HCT116 (cell line): Measurements from ENCODE around the gene SLC4A4. TPM values are rescaled to one million over a fixed set of nuclear protein-coding genes. Genes with fewer than 3 reads are reported as not detected.

Source experiments
- ATAC-seq: fragments of 200-7000 bp; cut with Tn5 transposase; 2 replicates; pipeline ENCODE4 v1.9.1; 2020; ENCODE audit warnings: mild to moderate bottlenecking, moderate library complexity
- BruUV-seq: library from RNA; stranded (reverse); fragments of 400-500 nt; replicated peaks from 2 replicates; lab custom pipeline; 2021; lab: Mats Ljungman, UMichigan
- CTCF ChIA-PET: fragments of 300-600 bp; sonication (Branson Sonifier 250); formaldehyde crosslinking; loops from one replicate; lab custom pipeline; 2021; ENCODE audit warnings: antibody characterized with exemption; lab: Charles Lee
- POLR2A ChIA-PET: fragments of 300-600, 350-600 bp; sonication (Branson Sonifier 250); formaldehyde crosslinking; loops from one replicate; lab custom pipeline; 2021; ENCODE audit warnings: antibody characterized with exemption; lab: Charles Lee
- RAD21 ChIA-PET, 2 experiments: fragments of 300-600 bp; sonication (Branson Sonifier 250); formaldehyde crosslinking; loops; one replicate each; lab custom pipeline; 2023; ENCODE audit warnings: low total read pairs in 2 of 2; ENCODE audit not compliant: uncharacterized antibody in 2 of 2, unreplicated experiment in 2 of 2, low non-redundant PET in 1 of 2; lab: Charles Lee
- DNase-seq: peaks from one replicate; pipeline ENCODE4 v3.0.0-alpha.2; 2010; ENCODE audit warnings: low read depth, low spot score
- H2AFZ ChIP-seq: fragments of 200-600 bp; shearing (Covaris generic), sonication (generic); 2 replicates; pipeline ENCODE4 v1.6.1; 2017; ENCODE audit warnings: low read depth, mixed run types, mixed read lengths, antibody characterized with exemption, low read length; ENCODE audit not compliant: poor library complexity, severe bottlenecking
- H3K27ac ChIP-seq: 2 replicates; pipeline ENCODE4 v1.5.1; 2012; ENCODE audit warnings: low read depth, low read length
- H3K27me3 ChIP-seq: fragments of 200-600 bp; sonication (generic); 2 replicates; pipeline ENCODE4 v1.6.1; 2016; ENCODE audit warnings: mixed run types, low read length, mixed read lengths; ENCODE audit not compliant: insufficient read depth
- H3K36me3 ChIP-seq, 2 experiments: fragments of 200-500 bp in 1 of 2; fragments of 200-600 bp in 1 of 2; sonication (Bioruptor generic) in 1 of 2; sonication (generic) in 1 of 2; 2 replicates each; pipeline versions ENCODE4 v1.5.1 to v1.6.1; 2014 to 2016; ENCODE audit warnings: low read length in 2 of 2, inconsistent platforms in 1 of 2, mixed read lengths in 1 of 2, mixed run types in 1 of 2; ENCODE audit not compliant: insufficient read depth in 2 of 2, control insufficient read depth in 1 of 2
- H3K4me1 ChIP-seq, 2 experiments: fragments of 200-600 bp in 1 of 2; sonication (generic) in 1 of 2; 2 replicates each; pipeline versions ENCODE4 v1.5.1 to v1.6.1; 2012 to 2017; ENCODE audit warnings: low read length in 2 of 2, inconsistent platforms in 1 of 2, mild to moderate bottlenecking in 1 of 2, mixed read lengths in 1 of 2, mixed run types in 1 of 2, moderate library complexity in 1 of 2; ENCODE audit not compliant: insufficient read depth in 2 of 2, control insufficient read depth in 1 of 2
- H3K4me2 ChIP-seq: fragments of 200-600 bp; sonication (generic); 2 replicates; pipeline ENCODE4 v1.6.1; 2017; ENCODE audit warnings: mixed run types, low read length, mixed read lengths
- H3K4me3 ChIP-seq, 2 experiments: fragments of 200-600 bp in 1 of 2; sonication (generic) in 1 of 2; replicated peaks in 1 of 2; 2 replicates each; pipeline ENCODE4 v1.5.1; 2011 to 2016; ENCODE audit warnings: low read length in 2 of 2, control low read depth in 1 of 2, low read depth in 1 of 2, mild to moderate bottlenecking in 1 of 2, mixed read lengths in 1 of 2, mixed run types in 1 of 2
- H3K79me2 ChIP-seq: fragments of 200-600 bp; sonication (generic); 2 replicates; pipeline ENCODE4 v1.6.1; 2017; ENCODE audit warnings: mild to moderate bottlenecking, mixed run types, low read length, moderate library complexity, mixed read lengths; ENCODE audit not compliant: insufficient read depth
- H3K9ac ChIP-seq: fragments of 200-600 bp; sonication (generic); 2 replicates; pipeline ENCODE4 v1.6.1; 2016; ENCODE audit warnings: low read length, mixed read lengths
- H3K9me2 ChIP-seq: fragments of 200-600 bp; sonication (generic), shearing (Covaris generic); 2 replicates; pipeline ENCODE4 v1.6.1; 2017; ENCODE audit warnings: mixed run types, mild to moderate bottlenecking, moderate library complexity; ENCODE audit not compliant: insufficient read depth
- H3K9me3 ChIP-seq, 2 experiments: fragments of 200-500 bp in 1 of 2; fragments of 200-600 bp in 1 of 2; sonication (Bioruptor generic) in 1 of 2; sonication (generic) in 1 of 2; 2 replicates each; pipeline ENCODE4 v1.6.1; 2014 to 2017; ENCODE audit warnings: low read length in 2 of 2, mixed read lengths in 2 of 2, inconsistent platforms in 1 of 2, low read depth in 1 of 2, mild to moderate bottlenecking in 1 of 2, mixed run types in 1 of 2, moderate library complexity in 1 of 2; ENCODE audit not compliant: control insufficient read depth in 1 of 2, insufficient read depth in 1 of 2
- H4K20me1 ChIP-seq: fragments of 200-600 bp; sonication (generic), shearing (Covaris generic); 2 replicates; pipeline ENCODE4 v1.6.1; 2017; ENCODE audit warnings: mixed run types, mild to moderate bottlenecking, moderate library complexity; ENCODE audit not compliant: insufficient read depth
- CEBPB ChIP-seq: IDR thresholded peaks from 2 replicates; pipeline ENCODE4 v1.6.1; 2012; ENCODE audit warnings: low read depth
- EZH2 ChIP-seq: fragments of 200-600 bp; sonication (generic); IDR thresholded peaks from 2 replicates; pipeline ENCODE4 v1.6.1; 2017; ENCODE audit warnings: antibody characterized with exemption, mixed run types
- EZH2phosphoT487 ChIP-seq: fragments of 200-600 bp; IDR thresholded peaks from 2 replicates; pipeline ENCODE4 v1.6.1; 2018; ENCODE audit warnings: antibody characterized with exemption, borderline replicate concordance
- FOSL1 ChIP-seq: IDR thresholded peaks from 2 replicates; pipeline ENCODE4 v1.6.1; 2012; ENCODE audit warnings: low read depth
- RAD21 ChIP-seq: IDR thresholded peaks from 2 replicates; pipeline ENCODE4 v1.6.1; 2012; ENCODE audit warnings: low read depth, mild to moderate bottlenecking
- TCF7L2 ChIP-seq: IDR thresholded peaks from 2 replicates; pipeline ENCODE4 v1.7.0; 2011; ENCODE audit warnings: borderline replicate concordance, inconsistent platforms; ENCODE audit not compliant: insufficient read depth, insufficient read length; ENCODE audit errors: extremely low read depth
- YY1 ChIP-seq: IDR thresholded peaks from 2 replicates; pipeline ENCODE4 v1.6.1; 2011; ENCODE audit warnings: low read length, low read depth, moderate library complexity, mild to moderate bottlenecking; ENCODE audit not compliant: insufficient replicate concordance; ENCODE audit errors: extremely low read depth
- ZFX ChIP-seq: fragments of 450-650 bp; IDR thresholded peaks from 2 replicates; pipeline ENCODE4 v1.6.1; 2017
- intact Hi-C: fragments of 100-400 bp; cut with micrococcal nuclease; formaldehyde crosslinking; loops from 2 replicates; pipeline ENCODE4 v1.10.0; 2022
- total RNA-seq: library from RNA; stranded (reverse); gene quantifications from one replicate; pipeline ENCODE4 v1.2.1, GENCODE V29; 2021; ENCODE audit not compliant: unreplicated experiment
- TF ChIP-seq, protein P1 (sequence below): IDR thresholded peaks from 2 replicates; pipeline ENCODE4 v1.6.1; 2012; ENCODE audit warnings: low read depth
- TF ChIP-seq, protein P2 (sequence below): IDR thresholded peaks from 2 replicates; pipeline ENCODE4 v1.6.1; 2012

SLC4A4 gene
- total RNA-seq, 1 experiment from 2014 or later, result 0.30 TPM

DNA sequence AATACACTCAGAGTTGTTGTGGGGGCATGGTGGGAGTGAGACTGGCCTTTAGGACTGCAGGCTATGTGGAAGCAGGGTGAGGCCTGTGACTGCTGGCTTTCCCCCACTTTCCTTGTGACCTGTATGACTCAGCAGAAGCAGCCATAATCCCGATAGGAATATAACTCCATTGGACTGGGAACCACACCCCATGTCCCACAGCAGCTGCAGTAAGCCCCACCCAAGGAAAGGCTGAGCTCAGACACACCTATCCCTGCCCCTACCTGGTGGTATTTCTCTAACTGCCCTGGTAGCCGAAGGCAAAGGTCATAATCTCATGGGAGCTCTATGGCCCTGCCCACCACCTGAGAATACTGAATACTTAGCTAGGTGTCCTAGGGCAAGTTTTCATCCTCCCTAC is 275.8 kb downstream of the SLC4A4 start:
- no peaks in the 10 kb centered on the region for H3K9me2 ChIP-seq
- no peaks in the 10 kb centered on the region for H4K20me1 ChIP-seq
- DNase-seq (no peak), ATAC-seq (no peak)
- H3K27me3 ChIP-seq, result no peaks in the 10 kb centered on the region
- ChIA-PET CTCF (no interaction called here), RAD21 (no interaction called here), POLR2A (no interaction called here)
- no TSS peak for BruUV-seq
- H3K4me3 ChIP-seq, result no peak overlapping the region
- H3K4me1 ChIP-seq, result 0 out of 4 replicates have a peak, but pooled peaks cover 0 to 4% of the 10 kb centered on the region in 2 experiments
- no peak overlapping the region for H3K27ac ChIP-seq
- no peak overlapping the region for H3K9ac ChIP-seq
- H3K4me2 ChIP-seq, result no peak overlapping the region
- no peaks in the 10 kb centered on the region for H3K79me2 ChIP-seq
- no peak overlapping the region for H2AFZ ChIP-seq
- no peaks in the 10 kb centered on the region for H3K9me3 ChIP-seq
- H3K36me3 ChIP-seq, result no peaks in the 10 kb centered on the region
- TF ChIP-seq, protein P1, sequence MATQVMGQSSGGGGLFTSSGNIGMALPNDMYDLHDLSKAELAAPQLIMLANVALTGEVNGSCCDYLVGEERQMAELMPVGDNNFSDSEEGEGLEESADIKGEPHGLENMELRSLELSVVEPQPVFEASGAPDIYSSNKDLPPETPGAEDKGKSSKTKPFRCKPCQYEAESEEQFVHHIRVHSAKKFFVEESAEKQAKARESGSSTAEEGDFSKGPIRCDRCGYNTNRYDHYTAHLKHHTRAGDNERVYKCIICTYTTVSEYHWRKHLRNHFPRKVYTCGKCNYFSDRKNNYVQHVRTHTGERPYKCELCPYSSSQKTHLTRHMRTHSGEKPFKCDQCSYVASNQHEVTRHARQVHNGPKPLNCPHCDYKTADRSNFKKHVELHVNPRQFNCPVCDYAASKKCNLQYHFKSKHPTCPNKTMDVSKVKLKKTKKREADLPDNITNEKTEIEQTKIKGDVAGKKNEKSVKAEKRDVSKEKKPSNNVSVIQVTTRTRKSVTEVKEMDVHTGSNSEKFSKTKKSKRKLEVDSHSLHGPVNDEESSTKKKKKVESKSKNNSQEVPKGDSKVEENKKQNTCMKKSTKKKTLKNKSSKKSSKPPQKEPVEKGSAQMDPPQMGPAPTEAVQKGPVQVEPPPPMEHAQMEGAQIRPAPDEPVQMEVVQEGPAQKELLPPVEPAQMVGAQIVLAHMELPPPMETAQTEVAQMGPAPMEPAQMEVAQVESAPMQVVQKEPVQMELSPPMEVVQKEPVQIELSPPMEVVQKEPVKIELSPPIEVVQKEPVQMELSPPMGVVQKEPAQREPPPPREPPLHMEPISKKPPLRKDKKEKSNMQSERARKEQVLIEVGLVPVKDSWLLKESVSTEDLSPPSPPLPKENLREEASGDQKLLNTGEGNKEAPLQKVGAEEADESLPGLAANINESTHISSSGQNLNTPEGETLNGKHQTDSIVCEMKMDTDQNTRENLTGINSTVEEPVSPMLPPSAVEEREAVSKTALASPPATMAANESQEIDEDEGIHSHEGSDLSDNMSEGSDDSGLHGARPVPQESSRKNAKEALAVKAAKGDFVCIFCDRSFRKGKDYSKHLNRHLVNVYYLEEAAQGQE, result no peak
- no peak for TF ChIP-seq RAD21
- no peak for TF ChIP-seq FOSL1
- TF ChIP-seq TCF7L2, result no peak
- no peak for TF ChIP-seq ZFX
- TF ChIP-seq, protein P2, sequence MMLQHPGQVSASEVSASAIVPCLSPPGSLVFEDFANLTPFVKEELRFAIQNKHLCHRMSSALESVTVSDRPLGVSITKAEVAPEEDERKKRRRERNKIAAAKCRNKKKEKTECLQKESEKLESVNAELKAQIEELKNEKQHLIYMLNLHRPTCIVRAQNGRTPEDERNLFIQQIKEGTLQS, result no peak
- TF ChIP-seq EZH2phosphoT487, result no peak
- TF ChIP-seq YY1, result no peak
- TF ChIP-seq CEBPB, result no peak
- no peak for TF ChIP-seq EZH2
- TF ChIP-seq, all 23 proteins: peak for 0
- intact Hi-C loops, result no loop called here
